ENCODE data around the gene ABCF3. TPM values are rescaled to one million over a fixed set of nuclear protein-coding genes. Genes with fewer than 3 reads are reported as not detected.

The ABCF3 gene
- total RNA-seq, 1 donor from 2014 or later = 67.3 TPM

GRCh38 chr3:184192889-184193288, 6.9 kb downstream of the ABCF3 start:
- H3K27ac Mint-ChIP-seq (ENCODE audit: unreplicated experiment) = no peak overlapping the region
- DNase-seq (ENCODE audit: low read depth, low spot score) = no peak
- no peaks in the 10 kb centered on the region for H3K27me3 Mint-ChIP-seq (ENCODE audit: low read depth)
- TF ChIP-seq, protein P1, sequence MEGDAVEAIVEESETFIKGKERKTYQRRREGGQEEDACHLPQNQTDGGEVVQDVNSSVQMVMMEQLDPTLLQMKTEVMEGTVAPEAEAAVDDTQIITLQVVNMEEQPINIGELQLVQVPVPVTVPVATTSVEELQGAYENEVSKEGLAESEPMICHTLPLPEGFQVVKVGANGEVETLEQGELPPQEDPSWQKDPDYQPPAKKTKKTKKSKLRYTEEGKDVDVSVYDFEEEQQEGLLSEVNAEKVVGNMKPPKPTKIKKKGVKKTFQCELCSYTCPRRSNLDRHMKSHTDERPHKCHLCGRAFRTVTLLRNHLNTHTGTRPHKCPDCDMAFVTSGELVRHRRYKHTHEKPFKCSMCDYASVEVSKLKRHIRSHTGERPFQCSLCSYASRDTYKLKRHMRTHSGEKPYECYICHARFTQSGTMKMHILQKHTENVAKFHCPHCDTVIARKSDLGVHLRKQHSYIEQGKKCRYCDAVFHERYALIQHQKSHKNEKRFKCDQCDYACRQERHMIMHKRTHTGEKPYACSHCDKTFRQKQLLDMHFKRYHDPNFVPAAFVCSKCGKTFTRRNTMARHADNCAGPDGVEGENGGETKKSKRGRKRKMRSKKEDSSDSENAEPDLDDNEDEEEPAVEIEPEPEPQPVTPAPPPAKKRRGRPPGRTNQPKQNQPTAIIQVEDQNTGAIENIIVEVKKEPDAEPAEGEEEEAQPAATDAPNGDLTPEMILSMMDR (conservative IDR thresholded peaks at IDR 0.05) = no peak
- H3K4me3 Mint-ChIP-seq = no peak overlapping the region
- peaks cover under 1% of the 10 kb centered on the region for H3K4me1 Mint-ChIP-seq
- H3K9me3 Mint-ChIP-seq = no peaks in the 10 kb centered on the region
- peaks cover 4% of the 10 kb centered on the region for H3K36me3 Mint-ChIP-seq (ENCODE audit: low read depth)

DNA sequence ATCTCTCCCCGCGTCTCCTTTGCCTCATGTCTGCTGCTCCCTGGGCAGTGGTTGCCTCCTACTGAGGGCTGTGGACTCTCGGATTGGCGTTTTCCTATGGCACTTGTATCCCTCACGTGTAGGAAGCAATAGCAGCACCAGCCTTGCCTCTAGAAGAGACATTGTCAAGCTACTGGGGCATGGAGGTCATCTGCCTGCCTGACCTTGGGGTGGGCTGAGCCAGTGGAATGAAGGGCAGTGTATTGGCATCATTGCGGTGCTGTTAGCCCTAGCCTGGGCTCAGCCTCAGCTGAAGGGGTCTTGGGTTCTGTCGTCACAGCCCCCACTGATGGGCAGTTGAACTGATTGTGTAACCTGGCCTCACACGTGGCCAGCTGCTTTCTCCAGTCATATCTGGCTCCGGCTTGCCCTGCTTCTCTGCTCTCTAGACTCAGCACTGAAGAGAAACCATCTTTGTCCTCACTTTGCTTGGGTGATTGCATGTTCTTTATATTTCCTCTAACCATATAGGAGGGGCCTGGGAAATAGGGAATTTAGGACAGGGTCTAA, 8.1 kb downstream of the ABCF3 start:
- no peak overlapping the region for H3K4me3 Mint-ChIP-seq
- H3K27ac Mint-ChIP-seq (ENCODE audit: unreplicated experiment) = no peak overlapping the region
- H3K36me3 Mint-ChIP-seq (ENCODE audit: low read depth) = peaks cover 4% of the 10 kb centered on the region
- no peak for DNase-seq (ENCODE audit: low read depth, low spot score)
- TF ChIP-seq, protein P1 (conservative IDR thresholded peaks at IDR 0.05) = no peak
- H3K9me3 Mint-ChIP-seq = no peaks in the 10 kb centered on the region
- H3K27me3 Mint-ChIP-seq (ENCODE audit: low read depth) = no peaks in the 10 kb centered on the region
- H3K4me1 Mint-ChIP-seq = no peaks in the 10 kb centered on the region

- Mint-ChIP-seq H3K9me3 (no peaks in the 10 kb centered on the region), H3K27me3 (ENCODE audit: low read depth) (no peaks in the 10 kb centered on the region), H3K4me1 (no peaks in the 10 kb centered on the region), H3K27ac (ENCODE audit: unreplicated experiment) (no peak overlapping the region), H3K36me3 (ENCODE audit: low read depth) (peaks cover 2% of the 10 kb centered on the region), H3K4me3 (no peak overlapping the region)
- TF ChIP-seq, protein P1 (conservative IDR thresholded peaks at IDR 0.05) = no peak
- no peak for DNase-seq (ENCODE audit: low read depth, low spot score)
Measured at GRCh38 chr3:184196536-184196935, 10.5 kb downstream of the ABCF3 start.

GRCh38 chr3:184198509-184198908, 12.5 kb downstream of the ABCF3 start:
- TF ChIP-seq, protein P1 (conservative IDR thresholded peaks at IDR 0.05) = no peak
- Mint-ChIP-seq H3K4me1 (no peaks in the 10 kb centered on the region), H3K27ac (ENCODE audit: unreplicated experiment) (no peak overlapping the region), H3K27me3 (ENCODE audit: low read depth) (no peaks in the 10 kb centered on the region), H3K36me3 (ENCODE audit: low read depth) (no peaks in the 10 kb centered on the region), H3K4me3 (no peak overlapping the region), H3K9me3 (no peaks in the 10 kb centered on the region)
- DNase-seq (ENCODE audit: low read depth, low spot score) = no peak

DNA sequence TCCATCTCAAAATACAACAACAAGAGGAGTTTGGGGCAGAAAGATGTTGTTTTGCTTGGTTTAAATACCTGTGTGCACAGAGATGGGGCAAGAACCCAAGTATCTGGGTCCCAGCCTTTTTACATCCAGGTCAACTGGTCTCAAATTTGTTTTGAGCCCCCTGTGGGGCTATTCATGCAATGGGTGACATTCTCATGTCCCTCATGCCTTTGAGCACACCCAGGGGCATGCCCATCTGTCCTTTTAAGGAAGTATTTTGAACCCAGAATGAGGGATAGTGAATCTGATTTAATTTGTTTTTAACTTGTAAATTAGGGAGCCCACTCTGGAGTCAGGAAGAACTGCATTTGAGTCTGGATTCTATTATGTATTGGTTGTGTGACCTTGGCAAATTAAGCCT, 14.8 kb downstream of the ABCF3 start:
- Mint-ChIP-seq H3K27ac (ENCODE audit: unreplicated experiment) (no peak overlapping the region), H3K4me1 (no peaks in the 10 kb centered on the region), H3K27me3 (ENCODE audit: low read depth) (peaks cover 4% of the 10 kb centered on the region), H3K9me3 (no peaks in the 10 kb centered on the region), H3K36me3 (ENCODE audit: low read depth) (no peaks in the 10 kb centered on the region), H3K4me3 (no peak overlapping the region)
- TF ChIP-seq, protein P1 (conservative IDR thresholded peaks at IDR 0.05) = no peak
- no peak for DNase-seq (ENCODE audit: low read depth, low spot score)

Data from neural crest cell (in vitro differentiated cells).